ENCODE measurements around the gene MLF2. TPM values are rescaled to one million over a fixed set of nuclear protein-coding genes. Genes with fewer than 3 reads are reported as not detected.

The MLF2 gene
- total and polyA plus RNA-seq, 2 experiments from 2014 or later, result 210 to 508 TPM

- H4K20me1 ChIP-seq (ENCODE audit: insufficient read depth, poor library complexity, severe bottlenecking), result no peaks in the 10 kb centered on the region
- TF ChIP-seq EZH2 (IDR thresholded peaks at IDR 0.05; ENCODE audit: borderline replicate concordance) (no peak), EZH2phosphoT487 (IDR thresholded peaks at IDR 0.05; ENCODE audit: low read depth, severe bottlenecking, unreplicated experiment) (no peak)
- TF ChIP-seq, protein P1, sequence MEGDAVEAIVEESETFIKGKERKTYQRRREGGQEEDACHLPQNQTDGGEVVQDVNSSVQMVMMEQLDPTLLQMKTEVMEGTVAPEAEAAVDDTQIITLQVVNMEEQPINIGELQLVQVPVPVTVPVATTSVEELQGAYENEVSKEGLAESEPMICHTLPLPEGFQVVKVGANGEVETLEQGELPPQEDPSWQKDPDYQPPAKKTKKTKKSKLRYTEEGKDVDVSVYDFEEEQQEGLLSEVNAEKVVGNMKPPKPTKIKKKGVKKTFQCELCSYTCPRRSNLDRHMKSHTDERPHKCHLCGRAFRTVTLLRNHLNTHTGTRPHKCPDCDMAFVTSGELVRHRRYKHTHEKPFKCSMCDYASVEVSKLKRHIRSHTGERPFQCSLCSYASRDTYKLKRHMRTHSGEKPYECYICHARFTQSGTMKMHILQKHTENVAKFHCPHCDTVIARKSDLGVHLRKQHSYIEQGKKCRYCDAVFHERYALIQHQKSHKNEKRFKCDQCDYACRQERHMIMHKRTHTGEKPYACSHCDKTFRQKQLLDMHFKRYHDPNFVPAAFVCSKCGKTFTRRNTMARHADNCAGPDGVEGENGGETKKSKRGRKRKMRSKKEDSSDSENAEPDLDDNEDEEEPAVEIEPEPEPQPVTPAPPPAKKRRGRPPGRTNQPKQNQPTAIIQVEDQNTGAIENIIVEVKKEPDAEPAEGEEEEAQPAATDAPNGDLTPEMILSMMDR (IDR thresholded peaks at IDR 0.05; ENCODE audit: poor library complexity), result no peak
- peaks cover 59% of the 10 kb centered on the region for H3K27me3 ChIP-seq
- H3K4me3 ChIP-seq, result no peak overlapping the region
- H3K9me2 ChIP-seq (replicated peaks; ENCODE audit: insufficient read depth), result no peaks in the 10 kb centered on the region
- no peaks in the 10 kb centered on the region for H3K36me3 ChIP-seq (replicated peaks; ENCODE audit: insufficient read depth, low read depth)
- no peaks in the 10 kb centered on the region for H3K9me3 ChIP-seq (ENCODE audit: low read depth)
- H3K4me1 ChIP-seq (ENCODE audit: insufficient read depth), result peaks cover 10% of the 10 kb centered on the region
- H3K27ac ChIP-seq, result no peak overlapping the region
- no peaks in the 10 kb centered on the region for H3K79me2 ChIP-seq
- WGBS (ENCODE audit: low lambda C conversion rate, missing lambda C conversion rate), result 17% methylated on average over 10 of the region's 10 CpGs
- H3K4me2 ChIP-seq, result no peak overlapping the region
- no peak overlapping the region for H2AFZ ChIP-seq
- DNase-seq (ENCODE audit: low spot score), result no peak
Observed at GRCh38 chr12:6703631-6704030, 49.3 kb downstream of the MLF2 start.

DNA sequence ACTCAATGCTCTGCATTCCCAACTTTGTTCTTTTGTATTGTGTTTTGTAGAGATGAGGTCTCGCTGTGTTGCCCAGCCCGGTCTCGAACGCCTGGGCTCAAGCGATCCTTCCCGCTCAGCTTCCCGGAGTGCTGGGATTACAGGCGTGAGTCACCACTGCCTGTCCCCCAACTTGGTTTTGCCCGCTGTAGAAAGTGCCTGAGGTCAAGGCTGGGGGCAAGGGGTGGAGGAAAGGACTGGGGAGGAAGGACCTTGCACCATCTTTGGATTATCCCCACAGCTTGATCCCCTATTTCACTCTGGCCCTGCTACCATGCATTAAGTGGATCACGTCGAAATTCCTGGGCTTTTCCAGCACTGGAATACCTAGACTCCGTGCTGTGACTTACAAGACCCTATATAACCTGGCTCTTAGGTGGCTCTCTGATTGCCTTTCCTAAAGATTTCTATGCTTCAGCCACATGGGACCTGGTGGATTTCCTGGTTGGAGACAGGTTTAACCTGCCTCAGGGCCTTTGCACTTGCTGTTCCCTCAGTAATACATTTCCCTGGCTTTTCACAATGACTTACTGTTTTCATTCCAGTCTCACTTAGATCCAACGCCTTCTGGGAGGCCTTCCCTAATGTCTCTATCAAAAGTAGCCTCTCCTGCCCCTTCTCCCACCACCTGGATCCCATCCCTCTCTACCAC, 51.7 kb downstream of the MLF2 start:
- Histone ChIP-seq H3K4me2 (peak overlapping the region; percentile 96), H3K79me2 (no peaks in the 10 kb centered on the region), H3K9me3 (ENCODE audit: low read depth) (no peaks in the 10 kb centered on the region), H3K27ac (no peak overlapping the region), H3K4me1 (ENCODE audit: insufficient read depth) (peaks cover 10% of the 10 kb centered on the region), H3K27me3 (peaks cover 73% of the 10 kb centered on the region), H3K9me2 (replicated peaks; ENCODE audit: insufficient read depth) (no peaks in the 10 kb centered on the region), H3K4me3 (peak overlapping the region; percentile 36), H3K36me3 (replicated peaks; ENCODE audit: insufficient read depth, low read depth) (no peaks in the 10 kb centered on the region), H2AFZ (peak overlapping the region; percentile 63), H4K20me1 (ENCODE audit: insufficient read depth, poor library complexity, severe bottlenecking) (no peaks in the 10 kb centered on the region)
- DNase-seq (ENCODE audit: low spot score), result no peak
- TF ChIP-seq, protein P1 (IDR thresholded peaks at IDR 0.05; ENCODE audit: poor library complexity), result no peak
- TF ChIP-seq EZH2 (IDR thresholded peaks at IDR 0.05; ENCODE audit: borderline replicate concordance), result no peak
- TF ChIP-seq EZH2phosphoT487 (IDR thresholded peaks at IDR 0.05; ENCODE audit: low read depth, severe bottlenecking, unreplicated experiment), result no peak
- 24% methylated on average over 13 of the region's 13 CpGs for WGBS (ENCODE audit: low lambda C conversion rate, missing lambda C conversion rate)

DNA sequence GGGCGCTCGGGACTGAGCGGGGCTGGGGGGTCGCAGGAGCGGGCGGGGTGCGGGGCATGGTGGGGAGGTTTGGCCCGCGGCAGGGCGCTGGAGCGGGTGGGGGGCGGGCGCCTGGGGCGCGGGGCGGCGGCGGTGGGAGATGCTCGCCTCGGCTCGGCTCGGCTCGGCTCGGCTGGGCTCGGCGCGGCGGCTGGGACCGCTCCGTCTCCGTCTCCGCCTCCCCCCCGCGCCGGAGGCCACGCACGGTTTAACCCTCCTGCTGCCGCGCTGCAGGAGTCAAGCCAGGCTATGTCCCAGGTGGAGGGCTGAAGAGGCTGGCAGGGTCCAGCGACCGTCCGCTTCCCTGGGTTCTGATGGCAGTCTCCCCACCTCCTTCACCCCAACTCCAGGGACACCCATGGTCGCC, 52.3 kb downstream of the MLF2 start, which contains the start of gene PIANP:
Gene PIANP (minus strand): TSS at position 170 of the 406 bp plus-strand sequence. CDS start 2,754 bp downstream, outside the sequence.
- Histone ChIP-seq H3K27me3 (peaks cover 73% of the 10 kb centered on the region), H3K9me3 (ENCODE audit: low read depth) (no peaks in the 10 kb centered on the region), H2AFZ (peak within 1 kb of the TSS; percentile 63), H3K4me1 (ENCODE audit: insufficient read depth) (peaks cover 10% of the 10 kb centered on the region), H3K79me2 (no peaks in the 10 kb centered on the region), H3K9me2 (replicated peaks; ENCODE audit: insufficient read depth) (no peaks in the 10 kb centered on the region), H3K27ac (no peak within 1 kb of the TSS), H3K4me2 (peak within 1 kb of the TSS; percentile 96), H3K36me3 (replicated peaks; ENCODE audit: insufficient read depth, low read depth) (no peaks in the 10 kb centered on the region), H3K4me3 (peak within 1 kb of the TSS; percentile 58), H4K20me1 (ENCODE audit: insufficient read depth, poor library complexity, severe bottlenecking) (no peaks in the 10 kb centered on the region)
- TF ChIP-seq, protein P1 (IDR thresholded peaks at IDR 0.05; ENCODE audit: poor library complexity), result no peak
- no peak for TF ChIP-seq EZH2 (IDR thresholded peaks at IDR 0.05; ENCODE audit: borderline replicate concordance)
- 3% methylated on average over 4 of the region's 43 CpGs for WGBS (ENCODE audit: low lambda C conversion rate, missing lambda C conversion rate)
- DNase-seq (ENCODE audit: low spot score), result peak; percentile 77
